ENCODE measurements around the gene HFE. TPM values are rescaled to one million over a fixed set of nuclear protein-coding genes. Genes with fewer than 3 reads are reported as not detected.
A peak's percentile ranks its signal among the peaks of the same experiment; 100 is the strongest.

HFE gene
- total and polyA plus RNA-seq, 10 of the 15 experiments (the other 5 are each of a cell fraction or from before 2014, with no cell fraction given) = 0.52 to 5.9 (median 1.7) TPM

DNA sequence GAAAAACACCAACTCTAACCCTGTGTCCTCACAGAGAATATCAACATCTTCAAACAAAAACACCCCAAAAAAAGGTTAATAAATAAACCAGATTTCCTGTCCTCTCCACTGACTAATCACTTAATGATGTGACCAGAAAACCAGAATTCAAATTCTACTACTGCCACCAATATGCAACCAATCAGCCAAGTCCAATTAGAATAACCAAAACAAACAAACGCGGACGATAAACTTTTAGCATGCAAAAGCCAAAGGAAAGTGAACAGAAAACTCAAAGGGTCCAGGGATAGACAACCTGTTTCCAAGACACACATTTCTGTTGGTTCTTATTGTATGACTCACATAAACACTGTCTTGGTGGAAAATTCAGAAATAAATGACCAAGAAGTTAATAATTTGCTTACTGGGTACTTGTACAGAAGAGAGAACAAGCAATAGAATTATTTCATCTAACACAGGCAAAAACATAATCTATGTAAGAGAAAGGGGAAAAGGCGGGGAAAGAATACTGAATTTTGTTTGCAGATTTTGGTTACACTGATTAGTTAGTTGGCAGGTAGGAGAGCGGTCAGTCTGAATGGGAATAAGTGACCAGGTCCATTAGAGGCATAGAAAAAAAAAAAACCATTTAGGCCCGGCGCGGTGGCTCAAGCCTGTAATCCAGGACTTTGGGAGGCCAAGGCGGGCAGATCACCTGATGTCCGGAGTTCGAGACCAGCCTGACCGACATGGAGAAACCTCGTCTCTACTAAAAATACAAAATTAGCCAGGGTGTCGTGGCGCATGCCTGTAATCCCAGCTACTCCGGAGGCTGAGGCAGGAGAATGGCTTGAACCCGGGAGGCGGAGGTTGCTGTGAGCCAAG, 34.1 kb downstream of the HFE start:
- ATAC-seq (peak; percentile 2; the same call in 2 of the 3 replicates), DNase-seq (ENCODE audit: low read depth, low spot score) (no peak), FAIRE-seq (no peak)
- RAD21 ChIA-PET (ENCODE audit: unreplicated experiment) = interaction anchor here (1.0 kb wide), 1 partner anchor 96 kb away, joined by 3 read pairs; a partner anchor contains a TSS
- peaks cover 5% of the 10 kb centered on the region; the same call in 1 of the 2 replicates for H4K20me1 ChIP-seq (ENCODE audit: control insufficient read depth, insufficient read depth)
- no peaks in the 10 kb centered on the region for H3K27me3 ChIP-seq (replicated peaks in 1 of 2; ENCODE audit: control insufficient read depth in 2 of 2, insufficient read depth in 2 of 2, low read length in 1 of 2)
- BruUV-seq (replicated peaks) = no TSS peak
- in situ Hi-C loops (cut with MboI) = loop anchor here (5.0 to 10.0 kb wide), 3 partner anchors 76 to 1713 kb away; a partner anchor contains a TSS
- SMC1A ChIA-PET (ENCODE audit: uncharacterized antibody, unreplicated experiment) = interaction anchor here (0.9 to 3.2 kb wide), 3 partner anchors 9 to 34 kb away, joined by 3 to 14 read pairs (median 3); a partner anchor contains a TSS
- WGBS (ENCODE audit: insufficient coverage, insufficient replicate concordance, low lambda C conversion rate, missing lambda C conversion rate) = 97% methylated on average over 16 of the region's 18 CpGs
- H3K79me2 ChIP-seq (ENCODE audit: control insufficient read depth, insufficient read depth, low read length) = peaks cover 30% of the 10 kb centered on the region
- H3K4me3 ChIP-seq = peak overlapping the region; percentile 5; the same call in 1 of the 2 replicates
- POLR2A ChIA-PET = interaction anchor here (1.6 to 2.5 kb wide), 2 partner anchors 17 to 61 kb away, joined by 3 to 14 read pairs; a partner anchor contains a TSS
- H3K27ac ChIP-seq (ENCODE audit: control insufficient read depth, insufficient read depth) = peak overlapping the region; percentile 95
- intact Hi-C loops (cut with micrococcal nuclease; ENCODE audit: unreplicated experiment) = loop anchor here (2.0 to 5.0 kb wide), 4 partner anchors 67 to 1691 kb away; a partner anchor contains a TSS
- H2AFZ ChIP-seq (ENCODE audit: control insufficient read depth, low read depth, low read length) = no peak overlapping the region
- peak overlapping the region; percentile 28 for H3K4me2 ChIP-seq (ENCODE audit: control insufficient read depth, insufficient read depth)
- no peaks in the 10 kb centered on the region for H3K36me3 ChIP-seq (ENCODE audit: control insufficient read depth in 2 of 2, insufficient read depth in 2 of 2, low read length in 1 of 2)
- CTCF ChIA-PET = interaction anchor here (0.6 to 1.1 kb wide), 2 partner anchors 14 to 52 kb away, joined by 3 to 5 read pairs; a partner anchor contains a TSS
- no peak overlapping the region for H3K9ac ChIP-seq (ENCODE audit: control insufficient read depth, insufficient read depth, low read length)
- no peaks in the 10 kb centered on the region; the same call in 2 of the 3 replicates for H3K9me3 ChIP-seq (replicated peaks; ENCODE audit: control insufficient read depth, insufficient read depth, low read length)
- H3K4me1 ChIP-seq (ENCODE audit: control insufficient read depth, insufficient read depth, low read length) = peaks cover 3% of the 10 kb centered on the region; the same call in 1 of the 2 replicates
- TF ChIP-seq SREBF1 (IDR thresholded peaks at IDR 0.05; ENCODE audit: low read length) (no peak), FOS (IDR thresholded peaks at IDR 0.05; ENCODE audit: borderline replicate concordance, extremely low read depth, insufficient read length) (no peak), ATF7 (IDR thresholded peaks at IDR 0.05; ENCODE audit: low read depth) (peak; percentile 56; the same call in 1 of the 2 replicates), POU2F2 (IDR thresholded peaks at IDR 0.05; ENCODE audit: borderline replicate concordance, low read depth, low read length) (peak; percentile 62; the same call in 1 of the 3 replicates), SREBF2 (IDR thresholded peaks at IDR 0.05; ENCODE audit: low read length) (no peak), TCF3 (IDR thresholded peaks at IDR 0.05; ENCODE audit: borderline replicate concordance, insufficient read depth, low read depth, low read length) (no peak), RELA (IDR thresholded peaks at IDR 0.05; ENCODE audit: borderline replicate concordance, partially characterized antibody) (no peak), HDGF (IDR thresholded peaks at IDR 0.05) (0 out of 2 replicates have a peak, but pooled peaks have one; percentile 39), MEF2B (IDR thresholded peaks at IDR 0.05; ENCODE audit: partially characterized antibody, poor library complexity, severe bottlenecking) (no peak), NFYB (IDR thresholded peaks at IDR 0.05; ENCODE audit: insufficient read depth, low read depth, low read length) (peak; percentile 35; the same call in 1 of the 2 replicates), MTA2 (IDR thresholded peaks at IDR 0.05; ENCODE audit: low read depth) (peak; percentile 86)
- TF ChIP-seq, protein P1, sequence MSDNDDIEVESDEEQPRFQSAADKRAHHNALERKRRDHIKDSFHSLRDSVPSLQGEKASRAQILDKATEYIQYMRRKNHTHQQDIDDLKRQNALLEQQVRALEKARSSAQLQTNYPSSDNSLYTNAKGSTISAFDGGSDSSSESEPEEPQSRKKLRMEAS (IDR thresholded peaks at IDR 0.05; ENCODE audit: low read depth, low read length) = no peak
- TF ChIP-seq, protein P2, sequence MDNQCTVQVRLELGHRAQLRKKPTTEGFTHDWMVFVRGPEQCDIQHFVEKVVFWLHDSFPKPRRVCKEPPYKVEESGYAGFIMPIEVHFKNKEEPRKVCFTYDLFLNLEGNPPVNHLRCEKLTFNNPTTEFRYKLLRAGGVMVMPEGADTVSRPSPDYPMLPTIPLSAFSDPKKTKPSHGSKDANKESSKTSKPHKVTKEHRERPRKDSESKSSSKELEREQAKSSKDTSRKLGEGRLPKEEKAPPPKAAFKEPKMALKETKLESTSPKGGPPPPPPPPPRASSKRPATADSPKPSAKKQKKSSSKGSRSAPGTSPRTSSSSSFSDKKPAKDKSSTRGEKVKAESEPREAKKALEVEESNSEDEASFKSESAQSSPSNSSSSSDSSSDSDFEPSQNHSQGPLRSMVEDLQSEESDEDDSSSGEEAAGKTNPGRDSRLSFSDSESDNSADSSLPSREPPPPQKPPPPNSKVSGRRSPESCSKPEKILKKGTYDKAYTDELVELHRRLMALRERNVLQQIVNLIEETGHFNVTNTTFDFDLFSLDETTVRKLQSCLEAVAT (IDR thresholded peaks at IDR 0.05) = peak; percentile 97
- TF ChIP-seq, protein P3, sequence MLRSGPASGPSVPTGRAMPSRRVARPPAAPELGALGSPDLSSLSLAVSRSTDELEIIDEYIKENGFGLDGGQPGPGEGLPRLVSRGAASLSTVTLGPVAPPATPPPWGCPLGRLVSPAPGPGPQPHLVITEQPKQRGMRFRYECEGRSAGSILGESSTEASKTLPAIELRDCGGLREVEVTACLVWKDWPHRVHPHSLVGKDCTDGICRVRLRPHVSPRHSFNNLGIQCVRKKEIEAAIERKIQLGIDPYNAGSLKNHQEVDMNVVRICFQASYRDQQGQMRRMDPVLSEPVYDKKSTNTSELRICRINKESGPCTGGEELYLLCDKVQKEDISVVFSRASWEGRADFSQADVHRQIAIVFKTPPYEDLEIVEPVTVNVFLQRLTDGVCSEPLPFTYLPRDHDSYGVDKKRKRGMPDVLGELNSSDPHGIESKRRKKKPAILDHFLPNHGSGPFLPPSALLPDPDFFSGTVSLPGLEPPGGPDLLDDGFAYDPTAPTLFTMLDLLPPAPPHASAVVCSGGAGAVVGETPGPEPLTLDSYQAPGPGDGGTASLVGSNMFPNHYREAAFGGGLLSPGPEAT (IDR thresholded peaks at IDR 0.05; ENCODE audit: low read depth) = peak; percentile 32; the same call in 1 of the 2 replicates

Measured in GM12878 (cell line).